Mucosa of stomach (tissue), 1 donor: ENCODE results near the gene MTMR3.

Experiments
- H3K27me3 ChIP-seq: one replicate; pipeline ENCODE4 v1.7.0; 2013; ENCODE audit warnings: mild to moderate bottlenecking, low read length; ENCODE audit not compliant: control insufficient read depth, insufficient read depth
- H3K36me3 ChIP-seq: one replicate; pipeline ENCODE4 v1.7.0; 2013; ENCODE audit warnings: low read length; ENCODE audit not compliant: control insufficient read depth, insufficient read depth
- H3K4me1 ChIP-seq: one replicate; pipeline ENCODE4 v1.7.0; 2013; ENCODE audit warnings: mild to moderate bottlenecking, low read length; ENCODE audit not compliant: control insufficient read depth, insufficient read depth
- H3K4me3 ChIP-seq: one replicate; pipeline ENCODE4 v1.7.0; 2013; ENCODE audit warnings: low read length
- H3K9ac ChIP-seq: one replicate; pipeline ENCODE4 v1.7.0; 2013; ENCODE audit warnings: mild to moderate bottlenecking, low read length, moderate library complexity
- H3K9me3 ChIP-seq: one replicate; pipeline ENCODE4 v1.7.0; 2013; ENCODE audit warnings: mild to moderate bottlenecking, low read length, moderate library complexity; ENCODE audit not compliant: control insufficient read depth
- donor health status: Pancreatic carcinoma.

The MTMR3 gene

DNA sequence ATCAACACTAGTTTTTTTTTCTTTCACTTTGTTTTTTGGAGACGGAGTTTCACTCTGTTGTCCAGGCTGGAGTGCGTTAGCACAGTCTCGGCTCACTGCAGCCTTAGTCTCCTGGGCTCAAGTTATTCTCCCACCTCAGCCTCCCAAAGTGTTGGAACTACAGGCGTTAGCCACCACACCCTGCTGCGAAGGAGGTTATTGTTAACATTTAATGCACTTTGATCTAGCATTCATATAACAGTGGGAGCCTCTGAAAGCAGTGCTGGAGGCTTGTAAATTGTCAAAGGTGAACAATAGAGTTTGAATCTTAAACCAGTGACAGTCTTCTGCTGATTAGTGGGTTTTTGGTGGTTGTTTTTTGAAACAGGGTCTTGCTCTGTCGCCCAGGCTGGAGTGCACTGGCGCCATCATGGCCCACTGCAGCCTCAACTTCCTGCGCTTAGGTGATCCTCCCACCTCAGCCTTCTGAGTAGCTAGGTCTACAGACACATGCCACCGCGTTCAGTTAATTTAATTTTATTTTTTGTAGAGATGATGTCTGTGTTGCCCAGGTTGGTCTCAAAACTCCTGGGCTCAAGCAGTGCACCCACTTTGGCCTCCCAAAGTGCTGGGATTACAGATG lies 100.4 kb downstream of the MTMR3 start:
- Histone ChIP-seq H3K9ac (no peak overlapping the region), H3K4me3 (no peak overlapping the region), H3K27me3 (no peaks in the 10 kb centered on the region), H3K9me3 (no peaks in the 10 kb centered on the region), H3K36me3 (no peaks in the 10 kb centered on the region), H3K4me1 (peaks cover 4% of the 10 kb centered on the region)

GRCh38 chr22:29985912-29986311 lies 102.9 kb downstream of the MTMR3 start:
- Histone ChIP-seq H3K36me3 (no peaks in the 10 kb centered on the region), H3K4me1 (no peaks in the 10 kb centered on the region), H3K27me3 (no peaks in the 10 kb centered on the region), H3K9ac (no peak overlapping the region), H3K9me3 (no peaks in the 10 kb centered on the region), H3K4me3 (no peak overlapping the region)

DNA sequence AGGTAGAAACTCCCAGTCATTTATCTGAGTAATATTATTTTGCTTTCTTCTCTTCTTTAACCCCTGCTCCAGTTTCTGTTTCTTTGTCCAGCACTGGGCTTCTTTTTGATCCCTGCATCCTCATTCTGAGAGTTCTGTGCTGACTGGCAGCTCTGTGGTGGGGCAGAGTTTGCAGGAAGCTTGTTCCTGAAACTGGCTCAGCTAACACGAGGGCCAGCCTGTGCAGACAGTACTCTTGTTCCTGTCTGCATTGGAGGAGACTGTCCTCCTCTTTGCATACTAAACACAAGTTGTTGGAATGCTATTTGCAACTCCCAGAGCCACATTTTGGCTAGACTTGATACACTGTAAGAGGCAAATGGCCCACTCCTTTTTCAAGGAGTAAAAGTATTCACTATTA lies 104.2 kb downstream of the MTMR3 start:
- Histone ChIP-seq H3K9ac (no peak overlapping the region), H3K27me3 (no peaks in the 10 kb centered on the region), H3K4me1 (no peaks in the 10 kb centered on the region), H3K4me3 (no peak overlapping the region), H3K9me3 (no peaks in the 10 kb centered on the region), H3K36me3 (no peaks in the 10 kb centered on the region)

DNA sequence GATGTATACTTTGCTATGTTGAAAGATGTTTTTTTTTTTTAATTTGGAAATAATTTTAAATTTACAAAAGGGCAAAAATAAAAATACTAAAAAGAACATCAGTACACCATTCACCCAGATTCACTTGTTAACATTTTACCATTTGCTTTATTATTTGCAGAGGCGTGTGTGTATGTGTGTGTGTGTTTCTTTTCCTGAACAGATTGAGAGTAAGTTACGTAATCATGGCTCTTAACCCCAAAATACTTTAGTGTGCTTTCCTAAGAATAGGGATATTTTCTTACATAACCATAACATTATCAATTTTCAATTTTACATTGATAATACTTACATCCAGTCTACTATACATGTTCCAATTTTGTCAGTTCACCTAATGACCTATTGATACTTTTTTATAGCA lies 105.7 kb downstream of the MTMR3 start:
- Histone ChIP-seq H3K27me3 (no peaks in the 10 kb centered on the region), H3K9ac (no peak overlapping the region), H3K4me1 (no peaks in the 10 kb centered on the region), H3K4me3 (no peak overlapping the region), H3K9me3 (no peaks in the 10 kb centered on the region), H3K36me3 (no peaks in the 10 kb centered on the region)

DNA sequence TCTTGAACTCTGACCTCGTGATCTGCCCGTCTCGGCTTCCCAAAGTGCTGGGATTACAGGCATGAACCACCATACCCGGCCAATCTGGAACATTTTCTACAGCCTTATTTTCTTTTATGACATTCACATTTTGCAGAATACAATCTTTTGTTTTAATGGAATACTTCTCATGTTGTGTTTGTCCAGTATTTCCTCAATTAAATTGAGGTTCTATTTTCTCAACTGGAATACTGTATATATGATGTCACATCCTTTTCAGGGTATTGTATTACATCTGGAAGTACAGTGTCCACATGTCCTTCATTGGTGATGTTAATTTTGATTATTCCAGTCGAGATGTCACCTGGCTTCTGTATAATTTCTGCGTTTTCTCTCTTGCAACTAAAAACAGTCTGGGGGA lies 106.5 kb downstream of the MTMR3 start:
- H3K27me3 ChIP-seq = no peaks in the 10 kb centered on the region
- no peak overlapping the region for H3K9ac ChIP-seq
- peaks cover 7% of the 10 kb centered on the region for H3K4me1 ChIP-seq
- no peak overlapping the region for H3K4me3 ChIP-seq
- H3K9me3 ChIP-seq = no peaks in the 10 kb centered on the region
- H3K36me3 ChIP-seq = no peaks in the 10 kb centered on the region

GRCh38 chr22:29992341-29993275 lies 109.6 kb downstream of the MTMR3 start:
- H3K36me3 ChIP-seq = no peaks in the 10 kb centered on the region
- H3K27me3 ChIP-seq = no peaks in the 10 kb centered on the region
- no peak overlapping the region for H3K4me3 ChIP-seq
- H3K4me1 ChIP-seq = peaks cover 16% of the 10 kb centered on the region
- no peak overlapping the region for H3K9ac ChIP-seq
- H3K9me3 ChIP-seq = no peaks in the 10 kb centered on the region

DNA sequence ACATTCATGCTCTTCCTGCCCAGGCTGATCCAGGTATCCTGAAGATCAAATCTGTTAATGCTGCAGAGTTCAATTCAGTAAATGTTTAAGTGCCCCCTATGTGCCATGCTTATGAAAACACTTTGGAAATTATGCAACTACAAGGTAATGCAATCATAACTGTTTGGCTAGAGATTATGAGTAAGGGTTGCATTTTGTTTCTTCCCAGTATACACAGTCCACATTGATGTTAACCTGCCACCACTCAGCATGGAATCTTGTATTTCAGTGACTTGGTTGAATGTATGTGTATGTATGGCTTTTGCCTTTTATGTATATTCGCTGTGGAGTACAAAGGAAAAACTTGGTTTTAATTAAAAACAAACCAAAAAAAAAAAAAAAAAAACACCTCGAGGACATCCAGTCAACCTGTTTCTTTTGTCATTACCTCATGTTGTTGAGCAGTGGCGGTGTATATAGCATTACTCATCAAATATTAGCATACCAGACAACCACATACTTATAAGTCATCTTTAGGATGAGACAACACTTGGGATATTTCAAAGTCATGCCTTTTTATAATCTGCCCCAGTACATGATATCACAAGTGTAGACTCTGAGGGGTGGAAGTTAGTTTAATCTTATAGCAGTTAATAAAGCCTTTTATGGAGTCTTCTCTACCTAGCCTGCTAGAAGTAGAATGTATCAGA lies 111.2 kb downstream of the MTMR3 start:
- Histone ChIP-seq H3K9me3 (no peaks in the 10 kb centered on the region), H3K4me1 (peaks cover 16% of the 10 kb centered on the region), H3K9ac (no peak overlapping the region), H3K4me3 (no peak overlapping the region), H3K27me3 (no peaks in the 10 kb centered on the region), H3K36me3 (no peaks in the 10 kb centered on the region)

GRCh38 chr22:29994943-29995342 lies 112.0 kb downstream of the MTMR3 start:
- Histone ChIP-seq H3K9me3 (no peaks in the 10 kb centered on the region), H3K27me3 (no peaks in the 10 kb centered on the region), H3K4me3 (no peak overlapping the region), H3K4me1 (peaks cover 16% of the 10 kb centered on the region), H3K36me3 (no peaks in the 10 kb centered on the region), H3K9ac (no peak overlapping the region)

- no peaks in the 10 kb centered on the region for H3K27me3 ChIP-seq
- H3K4me1 ChIP-seq = peaks cover 16% of the 10 kb centered on the region
- H3K9ac ChIP-seq = no peak overlapping the region
- no peak overlapping the region for H3K4me3 ChIP-seq
- no peaks in the 10 kb centered on the region for H3K9me3 ChIP-seq
- no peaks in the 10 kb centered on the region for H3K36me3 ChIP-seq
Measured at GRCh38 chr22:29997107-29997506, 114.1 kb downstream of the MTMR3 start.

GRCh38 chr22:29997516-29997915 lies 114.5 kb downstream of the MTMR3 start:
- Histone ChIP-seq H3K27me3 (no peaks in the 10 kb centered on the region), H3K36me3 (no peaks in the 10 kb centered on the region), H3K4me1 (peaks cover 16% of the 10 kb centered on the region), H3K9ac (no peak overlapping the region), H3K4me3 (no peak overlapping the region), H3K9me3 (no peaks in the 10 kb centered on the region)

DNA sequence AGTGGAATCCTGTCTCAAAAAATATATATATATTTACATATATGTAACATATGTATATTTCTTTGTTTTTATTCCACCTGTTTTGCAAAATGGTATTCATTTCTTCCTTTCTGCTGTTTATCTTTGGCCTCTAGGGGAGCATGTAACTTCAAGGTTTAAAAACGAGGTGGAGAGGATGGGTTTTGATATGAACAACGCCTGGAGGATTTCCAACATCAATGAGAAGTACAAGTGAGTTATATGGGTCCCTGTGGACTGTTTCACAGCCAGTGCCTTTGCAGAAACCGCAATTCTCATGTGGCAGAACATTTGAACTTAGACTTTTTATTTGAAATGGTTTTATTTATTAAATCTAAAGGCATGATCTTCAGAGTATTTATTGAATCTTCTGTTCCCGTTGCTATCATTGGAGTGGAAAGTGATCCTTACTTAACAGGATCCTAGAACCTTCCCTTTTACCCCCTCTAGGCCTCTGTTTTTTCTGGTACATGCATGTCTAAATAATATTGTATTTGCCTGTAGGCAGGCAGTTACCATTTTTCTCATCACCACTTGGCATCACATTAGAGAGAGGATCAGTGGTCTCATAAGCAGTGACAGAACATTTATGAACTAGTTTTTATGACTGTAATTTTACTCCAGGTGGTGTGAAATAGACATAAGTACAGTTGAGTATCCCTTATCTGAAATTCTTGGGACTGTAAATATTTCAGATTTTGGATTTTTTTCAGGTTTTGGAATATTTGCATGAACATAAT lies 115.8 kb downstream of the MTMR3 start:
- no peaks in the 10 kb centered on the region for H3K36me3 ChIP-seq
- peaks cover 16% of the 10 kb centered on the region for H3K4me1 ChIP-seq
- no peaks in the 10 kb centered on the region for H3K27me3 ChIP-seq
- no peak overlapping the region for H3K4me3 ChIP-seq
- no peak overlapping the region for H3K9ac ChIP-seq
- H3K9me3 ChIP-seq = no peaks in the 10 kb centered on the region
